GM19193 (cell line): Measurements from ENCODE around the gene MESP2.

ENCODE experiments used
- POLR2A ChIP-seq: IDR thresholded peaks from 4 replicates; pipeline ENCODE4 v1.6.1; 2011; ENCODE audit not compliant: insufficient read depth, insufficient read length; ENCODE audit errors: extremely low read depth

MESP2 gene

GRCh38 chr15:89810837-89811236 lies 34.7 kb downstream of the MESP2 start:
- TF ChIP-seq POLR2A, result no peak

DNA sequence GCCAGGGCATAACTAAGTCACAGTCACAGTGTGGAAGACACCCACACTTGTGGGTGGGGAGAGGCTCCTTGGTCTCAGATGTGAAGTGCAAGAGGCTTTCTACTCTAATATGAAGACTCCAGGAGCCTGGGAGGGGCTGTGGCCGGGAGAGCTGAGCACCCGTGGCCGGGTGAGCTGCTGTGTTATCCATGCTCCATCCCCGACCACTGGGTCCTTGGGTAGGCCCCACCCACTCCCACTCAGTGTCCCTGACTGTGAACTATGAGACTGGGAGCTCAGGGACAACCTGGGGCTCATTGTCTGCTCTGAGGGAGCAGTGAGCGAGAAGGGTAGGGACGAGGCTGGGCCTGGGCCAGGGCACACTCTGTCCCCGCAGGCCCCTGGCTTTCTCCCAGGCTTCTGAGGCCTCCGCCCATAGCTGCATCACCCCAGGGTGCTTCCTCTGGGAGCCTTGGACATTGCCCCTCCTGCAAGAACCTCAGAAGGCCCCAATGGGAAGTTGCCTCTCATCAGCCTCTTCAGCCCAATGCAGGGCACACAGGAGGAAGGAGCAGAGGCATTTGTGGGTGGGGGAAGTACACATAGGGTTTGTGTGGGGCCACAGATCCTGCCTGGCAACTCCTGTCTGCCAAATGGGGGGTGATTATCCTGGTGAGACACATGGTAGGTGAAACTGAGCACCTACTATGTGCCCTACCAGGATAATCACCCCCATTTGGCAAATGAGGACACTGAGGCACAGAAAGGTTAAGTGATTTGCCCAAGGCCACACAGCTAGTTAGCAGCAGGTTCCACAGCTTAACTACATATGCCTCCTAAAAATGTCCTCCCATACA lies 36.1 kb downstream of the MESP2 start:
- TF ChIP-seq POLR2A, result no peak

GRCh38 chr15:89812847-89813320 lies 36.8 kb downstream of the MESP2 start:
- TF ChIP-seq POLR2A, result no peak

GRCh38 chr15:89813381-89814111 lies 37.4 kb downstream of the MESP2 start:
- no peak for TF ChIP-seq POLR2A

GRCh38 chr15:89814112-89814742 lies 38.1 kb downstream of the MESP2 start:
- no peak for TF ChIP-seq POLR2A

DNA sequence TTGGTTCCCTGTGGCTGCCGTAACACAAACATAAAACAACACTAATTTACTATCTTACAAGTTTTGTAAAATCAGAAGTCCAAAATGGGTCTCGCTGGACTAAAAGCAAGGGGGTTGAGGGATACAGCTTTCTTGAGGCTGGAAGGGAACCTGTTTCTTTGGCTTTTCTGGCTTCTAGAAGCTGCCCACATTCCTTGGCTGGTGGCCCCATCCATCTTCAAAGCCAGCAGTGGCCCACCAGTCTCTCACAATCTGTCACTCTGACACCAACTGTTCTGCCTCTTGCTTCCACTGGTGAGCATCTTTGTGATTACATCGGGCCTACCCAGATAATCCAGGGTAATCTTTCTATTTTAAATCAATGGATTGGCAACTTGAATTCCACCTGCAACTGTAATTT lies 39.6 kb downstream of the MESP2 start:
- TF ChIP-seq POLR2A, result no peak

DNA sequence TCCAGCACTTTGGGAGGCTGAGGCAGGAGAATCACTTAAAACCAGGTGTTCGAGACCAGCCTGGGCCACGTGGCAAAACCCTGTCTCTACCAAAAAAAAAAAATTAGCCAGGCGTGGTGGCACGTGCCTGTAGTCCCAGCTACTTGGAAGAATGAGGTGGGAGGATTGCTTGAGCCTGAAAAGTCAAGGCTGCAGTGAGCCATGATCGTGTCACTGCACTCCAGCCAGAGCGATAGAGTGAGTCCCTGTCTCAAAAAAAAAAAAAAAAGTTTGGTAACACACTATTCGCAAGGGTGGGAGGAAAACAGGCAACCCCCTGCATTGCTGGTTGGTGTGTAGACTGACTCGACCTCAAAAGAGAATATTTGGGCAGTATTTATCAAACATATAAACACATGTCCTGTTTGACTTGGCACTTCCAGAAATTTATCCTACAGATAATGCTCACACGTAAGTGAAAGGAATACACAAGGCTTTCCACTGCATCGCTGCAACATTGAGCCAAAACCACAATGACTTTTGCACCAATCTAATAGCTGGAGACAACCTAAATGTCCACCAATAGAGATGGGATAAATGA lies 41.7 kb downstream of the MESP2 start:
- no peak for TF ChIP-seq POLR2A

DNA sequence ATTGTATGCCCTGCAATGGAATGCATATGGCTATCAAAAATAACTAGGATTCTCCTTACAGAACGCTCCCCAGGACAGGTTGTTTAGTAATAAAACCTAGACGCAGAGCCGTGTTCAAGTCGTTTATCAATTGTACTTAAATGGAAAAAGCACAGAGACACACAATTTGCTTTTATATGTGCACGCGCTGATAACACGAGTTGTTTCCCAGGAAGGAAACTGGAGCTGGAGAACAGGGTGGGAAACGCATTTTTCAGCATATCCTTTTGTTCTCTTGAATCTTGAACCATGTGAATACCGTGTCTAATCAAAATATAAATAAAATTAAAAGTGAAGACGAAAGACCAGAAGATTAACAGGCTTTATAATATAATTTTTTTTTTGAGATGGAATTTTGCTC lies 42.2 kb downstream of the MESP2 start:
- no peak for TF ChIP-seq POLR2A

DNA sequence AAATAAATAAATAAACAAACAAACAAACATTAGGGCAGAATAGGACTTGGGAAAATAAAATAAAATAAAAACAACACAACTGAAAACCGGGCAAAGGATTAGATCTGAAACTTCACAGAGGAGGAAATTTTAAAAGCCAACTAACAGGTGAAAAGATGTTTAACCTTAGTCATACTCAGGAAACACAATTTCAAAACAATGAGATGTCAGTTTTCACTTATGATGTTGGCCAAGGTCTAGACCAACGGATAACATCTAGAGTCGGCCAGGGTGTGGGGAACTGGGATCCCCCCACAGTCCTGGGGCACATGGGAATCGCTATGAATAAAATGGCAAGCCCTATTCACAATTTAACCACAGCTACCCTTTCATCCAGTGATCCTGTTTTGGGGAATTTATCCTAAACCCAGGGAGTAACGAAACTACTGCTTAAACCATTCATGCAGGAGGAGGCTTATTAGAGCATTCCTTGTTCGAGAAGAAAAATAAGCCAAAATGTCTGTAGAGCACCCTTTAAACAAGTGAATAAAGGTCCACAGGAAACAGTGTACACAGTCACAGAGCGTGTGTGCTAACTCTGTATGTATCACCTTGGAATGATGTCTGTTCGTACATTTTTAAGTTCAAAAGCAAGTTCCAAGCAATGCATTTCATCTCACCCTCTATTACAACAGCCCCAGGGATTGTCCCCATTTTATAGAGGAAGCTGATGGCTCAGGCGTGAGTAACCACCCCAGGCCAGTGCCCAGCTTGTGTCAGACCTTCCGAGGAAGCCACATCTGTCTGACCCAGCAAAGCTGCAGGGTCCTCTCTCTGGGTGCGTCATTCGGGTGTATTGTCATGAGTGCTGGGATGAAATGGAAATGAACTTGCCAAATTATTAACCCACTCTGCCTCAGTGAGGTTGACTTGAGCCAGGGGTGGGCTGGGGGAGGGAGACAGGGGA lies 44.8 kb downstream of the MESP2 start:
- TF ChIP-seq POLR2A, result no peak

DNA sequence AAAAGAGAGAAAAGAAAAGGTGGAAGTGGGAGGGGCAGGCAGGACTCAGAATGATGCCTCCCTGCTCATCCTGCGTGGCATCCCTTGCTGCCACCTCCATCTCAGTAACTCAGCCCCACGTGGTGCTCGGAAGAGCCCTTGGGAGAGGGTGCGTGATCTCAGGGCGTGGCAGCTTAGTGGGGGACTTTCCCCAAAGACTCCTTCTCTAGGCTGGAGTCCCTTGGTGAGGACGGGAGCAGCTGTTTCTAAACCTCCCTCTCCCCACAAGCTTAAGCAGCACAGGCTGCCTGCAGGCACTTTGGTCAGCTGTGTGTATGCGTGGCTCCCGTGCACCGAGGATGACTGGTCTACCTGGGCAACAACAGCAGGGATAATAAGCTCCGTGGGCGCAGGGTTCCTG lies 45.9 kb downstream of the MESP2 start:
- TF ChIP-seq POLR2A, result no peak

DNA sequence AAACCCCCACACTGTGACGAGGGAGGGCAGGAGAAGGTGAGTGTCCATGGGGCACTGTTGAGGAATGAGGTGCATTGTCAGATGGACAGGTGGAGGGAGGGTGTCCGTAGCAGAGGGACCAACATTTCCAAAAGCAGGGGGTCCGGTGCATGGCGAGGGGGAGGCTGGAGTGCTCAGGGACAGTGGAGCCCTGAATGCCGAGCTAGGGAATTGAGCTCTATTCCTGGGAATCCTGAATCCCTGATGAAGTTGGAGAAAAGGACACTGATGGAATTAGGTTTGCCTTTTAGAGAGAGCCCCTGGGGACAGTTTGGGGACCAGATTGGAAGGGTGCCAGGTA lies 46.4 kb downstream of the MESP2 start:
- TF ChIP-seq POLR2A, result no peak

GRCh38 chr15:89822951-89823711 lies 47.0 kb downstream of the MESP2 start:
- no peak for TF ChIP-seq POLR2A

DNA sequence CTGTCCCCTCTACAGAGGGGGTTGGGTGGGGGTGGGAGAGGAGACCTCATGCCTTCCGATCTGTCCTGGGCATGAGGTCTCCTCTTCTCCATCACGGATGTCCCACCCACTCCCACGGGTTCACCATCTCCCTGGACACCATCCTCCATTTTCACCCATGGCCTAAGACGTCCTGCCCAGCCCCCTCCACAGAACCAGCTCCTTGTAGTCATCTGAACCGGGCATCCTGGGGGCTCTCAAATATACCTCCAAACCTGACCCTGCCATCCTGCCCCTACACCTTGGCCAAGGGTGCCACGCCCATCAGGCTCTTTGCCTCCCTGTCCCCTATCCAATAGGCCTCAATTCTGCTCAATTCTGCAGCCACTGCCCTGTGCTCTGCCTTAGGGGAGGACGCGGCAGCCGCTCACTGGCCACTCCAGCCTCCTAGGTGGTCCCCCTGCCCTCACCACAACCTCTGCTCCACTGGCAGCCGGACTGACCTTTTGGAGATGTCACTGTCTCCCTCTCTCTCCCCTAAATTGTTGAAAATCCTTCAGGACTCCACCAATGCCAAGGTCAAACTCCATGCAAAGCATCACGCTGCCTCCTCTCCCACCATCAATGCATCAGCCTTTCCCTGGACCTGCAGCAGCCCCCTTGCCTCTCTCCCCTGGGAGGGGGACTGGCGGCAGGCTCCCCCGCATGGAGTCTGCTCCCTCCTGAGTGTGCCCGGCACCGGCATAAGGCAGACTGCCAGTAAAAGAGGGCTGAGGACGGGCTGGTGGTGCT lies 47.9 kb downstream of the MESP2 start:
- no peak for TF ChIP-seq POLR2A
